ENCODE measurements around the gene ETV3. TPM values are rescaled to one million over a fixed set of nuclear protein-coding genes. Genes with fewer than 3 reads are reported as not detected.

Gene ETV3
- total RNA-seq, 1 donor from 2014 or later: 9.6 TPM

GRCh38 chr1:157084720-157085119 is 53.5 kb downstream of the ETV3 start:
- intact Hi-C loops (cut with DNase I): no loop called here
- Histone ChIP-seq H3K27me3 (no peaks in the 10 kb centered on the region), H3K27ac (no peak overlapping the region), H3K9me3 (no peaks in the 10 kb centered on the region), H3K36me3 (no peaks in the 10 kb centered on the region), H3K4me1 (no peaks in the 10 kb centered on the region), H3K4me3 (no peak overlapping the region)
- DNase-seq (ENCODE audit: low spot score in 2 of 2): no peak
- TF ChIP-seq CTCF (IDR thresholded peaks at IDR 0.05): no peak

GRCh38 chr1:157081707-157082106 is 56.5 kb downstream of the ETV3 start:
- Histone ChIP-seq H3K27ac (no peak overlapping the region), H3K36me3 (no peaks in the 10 kb centered on the region), H3K4me1 (no peaks in the 10 kb centered on the region), H3K9me3 (no peaks in the 10 kb centered on the region), H3K27me3 (no peaks in the 10 kb centered on the region), H3K4me3 (no peak overlapping the region)
- no peak for TF ChIP-seq CTCF (IDR thresholded peaks at IDR 0.05)
- intact Hi-C loops (cut with DNase I): no loop called here
- DNase-seq (ENCODE audit: low spot score in 2 of 2): no peak

- Histone ChIP-seq H3K9me3 (no peaks in the 10 kb centered on the region), H3K4me3 (no peak overlapping the region), H3K4me1 (no peaks in the 10 kb centered on the region), H3K36me3 (no peaks in the 10 kb centered on the region), H3K27me3 (no peaks in the 10 kb centered on the region), H3K27ac (no peak overlapping the region)
- intact Hi-C loops (cut with DNase I): no loop called here
- TF ChIP-seq CTCF (IDR thresholded peaks at IDR 0.05): no peak
- DNase-seq (ENCODE audit: low spot score in 2 of 2): no peak
Measured at GRCh38 chr1:157080714-157081113, 57.5 kb downstream of the ETV3 start.

DNA sequence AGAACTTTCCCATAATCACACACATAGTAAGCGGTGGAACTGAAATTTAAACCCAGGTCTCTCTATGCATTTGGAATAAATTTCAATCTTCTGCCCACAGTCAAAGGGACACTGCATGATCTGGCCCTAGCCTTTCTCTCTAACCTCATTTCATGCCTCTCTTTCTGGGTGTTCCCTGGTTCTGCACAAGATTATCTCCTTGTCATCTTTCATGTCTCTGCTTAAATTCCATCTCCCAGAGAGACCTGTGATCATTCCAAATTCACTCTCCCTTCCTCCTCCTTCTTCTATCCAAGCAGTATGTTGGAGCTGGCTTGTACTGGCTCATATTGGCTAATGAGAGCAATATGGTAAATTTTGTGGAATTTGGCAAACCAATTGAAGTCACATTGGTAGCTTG is 60.8 kb downstream of the ETV3 start:
- no peaks in the 10 kb centered on the region for H3K27me3 ChIP-seq
- H3K9me3 ChIP-seq: no peaks in the 10 kb centered on the region
- TF ChIP-seq CTCF (IDR thresholded peaks at IDR 0.05): no peak
- no peak for DNase-seq (ENCODE audit: low spot score in 2 of 2)
- H3K27ac ChIP-seq: no peak overlapping the region
- no peak overlapping the region for H3K4me3 ChIP-seq
- intact Hi-C loops (cut with DNase I): loop anchor here (10.0 kb wide), 1 partner anchor 113 kb away; no protein-coding TSS in a partner anchor
- no peaks in the 10 kb centered on the region for H3K36me3 ChIP-seq
- no peaks in the 10 kb centered on the region for H3K4me1 ChIP-seq

DNA sequence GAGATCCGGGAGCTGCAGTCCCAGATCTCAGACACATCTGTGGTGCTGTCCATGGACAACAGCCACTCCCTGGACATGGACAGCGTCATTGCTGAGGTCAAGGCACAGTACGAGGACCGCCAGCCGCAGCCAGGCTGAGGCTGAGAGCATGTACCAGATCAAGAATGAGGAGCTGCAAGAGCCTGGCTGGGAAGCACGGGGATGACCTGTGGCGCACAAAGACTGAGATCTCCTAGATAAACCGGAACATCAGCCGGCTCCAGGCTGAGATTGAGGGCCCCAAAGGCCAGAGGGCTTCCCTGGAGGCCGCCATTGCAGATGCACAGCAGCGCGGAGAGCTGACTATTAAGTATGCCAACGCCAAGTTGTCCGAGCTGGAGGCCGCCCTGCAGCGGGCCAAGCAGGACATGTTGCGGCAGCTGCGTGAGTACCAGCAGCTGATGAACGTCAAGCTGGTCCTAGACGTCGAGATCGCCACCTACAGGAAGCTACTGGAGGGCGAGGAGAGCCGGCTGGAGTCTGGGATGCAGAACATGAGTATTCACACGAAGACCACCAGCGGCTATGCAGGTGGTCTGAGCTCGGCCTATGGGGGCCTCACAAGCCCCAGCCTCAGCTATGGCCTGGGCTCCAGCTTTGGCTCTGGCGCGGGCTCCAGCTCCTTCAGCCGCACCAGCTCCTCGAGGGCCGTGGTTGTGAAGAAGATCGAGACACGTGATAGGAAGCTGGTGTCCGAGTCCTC is 64.1 kb downstream of the ETV3 start:
- intact Hi-C loops (cut with DNase I): loop anchor here (10.0 kb wide), 1 partner anchor 109 kb away; no protein-coding TSS in a partner anchor
- peak in 1 of 2 donors; percentile 73 for DNase-seq (ENCODE audit: low spot score in 2 of 2)

More for the DNA sequence above, 64.1 kb downstream of the ETV3 start:
- Histone ChIP-seq H3K36me3 (no peaks in the 10 kb centered on the region), H3K27me3 (no peaks in the 10 kb centered on the region), H3K9me3 (no peaks in the 10 kb centered on the region), H3K27ac (no peak overlapping the region), H3K4me3 (peak overlapping the region; percentile 6 to 41), H3K4me1 (no peaks in the 10 kb centered on the region)
- TF ChIP-seq CTCF (IDR thresholded peaks at IDR 0.05): peak in 2 of 3 experiments; percentile 31 to 68

Other genes with a start within 250 kb of the ETV3 start
- gene PEAR1, start 244.7 kb downstream of the ETV3 start, total RNA-seq: 39.8 TPM
- gene LRRC71, start 217.8 kb downstream of the ETV3 start, total RNA-seq: not detected
- 43.5 TPM for gene ARHGEF11, start 92.7 kb downstream of the ETV3 start, total RNA-seq
- not detected for gene ETV3L, start 38.6 kb downstream of the ETV3 start, total RNA-seq

Measured in ascending aorta (tissue), 2 donors.